Activated T-helper 2 cell treated with anti-CD3 and anti-CD28 coated beads, Interferon-gamma antibody, Interleukin-2, Interleukin-4, amounts not matched to agents 10 μg/mL and 5 μg/mL and 100 μg/mL, durations not matched to agents 14 hours and 24 hours and 36 hours (primary cell): Measurements from ENCODE around the gene CUX1. TPM values are rescaled to one million over a fixed set of nuclear protein-coding genes. Genes with fewer than 3 reads are reported as not detected.

Experiments
- DNase-seq: peaks from one replicate; pipeline ENCODE4 v3.0.0; 2021; ENCODE audit warnings: low spot score
- H3K27ac Mint-ChIP-seq: one replicate; pipeline ENCODE4 v1.8.0; 2021; ENCODE audit warnings: mixed read lengths
- H3K27me3 Mint-ChIP-seq: one replicate; pipeline ENCODE4 v1.8.0; 2021; ENCODE audit warnings: low read depth, mixed read lengths
- H3K36me3 Mint-ChIP-seq: one replicate; pipeline ENCODE4 v1.8.0; 2021; ENCODE audit warnings: low read depth, mixed read lengths
- H3K4me1 Mint-ChIP-seq: one replicate; pipeline ENCODE4 v1.8.0; 2021; ENCODE audit warnings: low read depth, mixed read lengths
- H3K4me3 Mint-ChIP-seq: one replicate; pipeline ENCODE4 v1.8.0; 2021; ENCODE audit warnings: low read depth, mild to moderate bottlenecking, moderate library complexity, mixed read lengths
- H3K9me3 Mint-ChIP-seq: one replicate; pipeline ENCODE4 v1.8.0; 2021; ENCODE audit warnings: mixed read lengths
- intact Hi-C: fragments of 100-400 bp; cut with micrococcal nuclease; formaldehyde crosslinking; loops from one replicate; pipeline ENCODE4 v1.15.1; 2023
- total RNA-seq: library from RNA; stranded (reverse); gene quantifications from 2 replicates; pipeline ENCODE4 v1.2.3, GENCODE V29; 2022

The CUX1 gene
- total RNA-seq, 1 donor from 2014 or later = 31.5 TPM

- Mint-ChIP-seq H3K9me3 (no peaks in the 10 kb centered on the region), H3K4me1 (no peaks in the 10 kb centered on the region), H3K27ac (no peak overlapping the region), H3K4me3 (no peak overlapping the region), H3K27me3 (no peaks in the 10 kb centered on the region), H3K36me3 (no peaks in the 10 kb centered on the region)
- intact Hi-C loops = no loop called here
- no peak for DNase-seq
Observed at GRCh38 chr7:101896941-101897340, 79.5 kb downstream of the CUX1 start.

- Mint-ChIP-seq H3K27me3 (no peaks in the 10 kb centered on the region), H3K9me3 (no peaks in the 10 kb centered on the region), H3K36me3 (no peaks in the 10 kb centered on the region), H3K4me3 (no peak overlapping the region), H3K4me1 (no peaks in the 10 kb centered on the region), H3K27ac (no peak overlapping the region)
- intact Hi-C loops = no loop called here
- no peak for DNase-seq
Observed at GRCh38 chr7:101898106-101898505, 80.7 kb downstream of the CUX1 start.

- intact Hi-C loops = no loop called here
- H3K4me1 Mint-ChIP-seq = no peaks in the 10 kb centered on the region
- no peak for DNase-seq
- H3K4me3 Mint-ChIP-seq = no peak overlapping the region
- H3K9me3 Mint-ChIP-seq = no peaks in the 10 kb centered on the region
- no peaks in the 10 kb centered on the region for H3K27me3 Mint-ChIP-seq
- no peak overlapping the region for H3K27ac Mint-ChIP-seq
- no peaks in the 10 kb centered on the region for H3K36me3 Mint-ChIP-seq
Observed at GRCh38 chr7:101899616-101900015, 82.2 kb downstream of the CUX1 start.

- intact Hi-C loops = no loop called here
- H3K36me3 Mint-ChIP-seq = no peaks in the 10 kb centered on the region
- DNase-seq = no peak
- no peak overlapping the region for H3K27ac Mint-ChIP-seq
- H3K4me1 Mint-ChIP-seq = no peaks in the 10 kb centered on the region
- no peaks in the 10 kb centered on the region for H3K9me3 Mint-ChIP-seq
- H3K4me3 Mint-ChIP-seq = no peak overlapping the region
- H3K27me3 Mint-ChIP-seq = no peaks in the 10 kb centered on the region
Observed at GRCh38 chr7:101900103-101900502, 82.7 kb downstream of the CUX1 start.

GRCh38 chr7:101901661-101902491 lies 84.5 kb downstream of the CUX1 start:
- H3K27me3 Mint-ChIP-seq = no peaks in the 10 kb centered on the region
- H3K4me1 Mint-ChIP-seq = no peaks in the 10 kb centered on the region
- H3K27ac Mint-ChIP-seq = no peak overlapping the region
- H3K4me3 Mint-ChIP-seq = no peak overlapping the region
- DNase-seq = no peak
- no peaks in the 10 kb centered on the region for H3K36me3 Mint-ChIP-seq
- intact Hi-C loops = no loop called here
- no peaks in the 10 kb centered on the region for H3K9me3 Mint-ChIP-seq

GRCh38 chr7:101902680-101903514 lies 85.5 kb downstream of the CUX1 start:
- H3K9me3 Mint-ChIP-seq = no peaks in the 10 kb centered on the region
- no peak for DNase-seq
- H3K36me3 Mint-ChIP-seq = no peaks in the 10 kb centered on the region
- no peak overlapping the region for H3K4me3 Mint-ChIP-seq
- no peaks in the 10 kb centered on the region for H3K4me1 Mint-ChIP-seq
- intact Hi-C loops = no loop called here
- H3K27me3 Mint-ChIP-seq = no peaks in the 10 kb centered on the region
- no peak overlapping the region for H3K27ac Mint-ChIP-seq

GRCh38 chr7:101903515-101903868 lies 86.1 kb downstream of the CUX1 start:
- no peaks in the 10 kb centered on the region for H3K9me3 Mint-ChIP-seq
- intact Hi-C loops = no loop called here
- no peak for DNase-seq
- no peaks in the 10 kb centered on the region for H3K4me1 Mint-ChIP-seq
- no peaks in the 10 kb centered on the region for H3K27me3 Mint-ChIP-seq
- no peak overlapping the region for H3K27ac Mint-ChIP-seq
- H3K36me3 Mint-ChIP-seq = no peaks in the 10 kb centered on the region
- H3K4me3 Mint-ChIP-seq = no peak overlapping the region

- intact Hi-C loops = no loop called here
- Mint-ChIP-seq H3K4me1 (no peaks in the 10 kb centered on the region), H3K27me3 (no peaks in the 10 kb centered on the region), H3K36me3 (no peaks in the 10 kb centered on the region), H3K9me3 (no peaks in the 10 kb centered on the region), H3K27ac (no peak overlapping the region), H3K4me3 (no peak overlapping the region)
- no peak for DNase-seq
Observed at GRCh38 chr7:101904019-101904418, 86.6 kb downstream of the CUX1 start.

- intact Hi-C loops = no loop called here
- no peaks in the 10 kb centered on the region for H3K9me3 Mint-ChIP-seq
- H3K36me3 Mint-ChIP-seq = no peaks in the 10 kb centered on the region
- H3K4me1 Mint-ChIP-seq = peaks cover 2% of the 10 kb centered on the region
- H3K27ac Mint-ChIP-seq = no peak overlapping the region
- DNase-seq = no peak
- no peaks in the 10 kb centered on the region for H3K27me3 Mint-ChIP-seq
- no peak overlapping the region for H3K4me3 Mint-ChIP-seq
Observed at GRCh38 chr7:101905203-101905865, 87.9 kb downstream of the CUX1 start.

- no peak overlapping the region for H3K4me3 Mint-ChIP-seq
- no peaks in the 10 kb centered on the region for H3K36me3 Mint-ChIP-seq
- no peaks in the 10 kb centered on the region for H3K9me3 Mint-ChIP-seq
- DNase-seq = no peak
- intact Hi-C loops = no loop called here
- H3K27ac Mint-ChIP-seq = no peak overlapping the region
- H3K4me1 Mint-ChIP-seq = peaks cover 3% of the 10 kb centered on the region
- H3K27me3 Mint-ChIP-seq = no peaks in the 10 kb centered on the region
Observed at GRCh38 chr7:101906291-101907240, 89.1 kb downstream of the CUX1 start.

- DNase-seq = no peak
- peaks cover 10% of the 10 kb centered on the region for H3K4me1 Mint-ChIP-seq
- intact Hi-C loops = no loop called here
- no peaks in the 10 kb centered on the region for H3K27me3 Mint-ChIP-seq
- no peaks in the 10 kb centered on the region for H3K36me3 Mint-ChIP-seq
- no peaks in the 10 kb centered on the region for H3K9me3 Mint-ChIP-seq
- no peak overlapping the region for H3K27ac Mint-ChIP-seq
- H3K4me3 Mint-ChIP-seq = no peak overlapping the region
Observed at GRCh38 chr7:101910991-101911799, 93.8 kb downstream of the CUX1 start.
